ENCODE measurements around the gene VEPH1. TPM values are rescaled to one million over a fixed set of nuclear protein-coding genes. Genes with fewer than 3 reads are reported as not detected.

VEPH1 gene
- total RNA-seq, 1 experiment from 2014 or later, result 0.32 TPM

DNA sequence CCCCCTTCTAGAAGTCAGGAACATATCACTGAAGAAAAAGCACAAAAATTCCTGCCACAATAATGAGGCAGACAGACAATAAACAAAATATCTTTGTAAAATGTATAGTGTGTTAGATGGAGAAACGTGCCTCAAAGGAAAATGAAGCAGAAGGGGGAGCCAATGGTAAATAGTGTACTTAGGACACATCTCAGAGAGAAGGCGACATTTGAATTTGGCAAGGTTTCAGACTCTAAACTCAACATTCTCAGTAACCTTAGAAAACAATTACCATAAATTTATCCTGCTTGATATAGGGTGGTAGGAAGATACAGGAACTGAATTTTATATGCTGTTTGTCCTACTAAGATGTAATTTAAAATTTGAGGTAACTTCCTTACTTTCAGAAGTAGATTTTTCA lies 119.2 kb downstream of the VEPH1 start:
- no peaks in the 10 kb centered on the region for H3K27me3 ChIP-seq (replicated peaks; ENCODE audit: insufficient read depth, low read depth, low read length, poor library complexity)
- BruUV-seq (replicated peaks), result no TSS peak
- no peak for DNase-seq (ENCODE audit: low spot score)
- no peaks in the 10 kb centered on the region for H3K4me1 ChIP-seq (ENCODE audit: insufficient read depth, low read length, poor library complexity, severe bottlenecking)
- intact Hi-C loops (cut with micrococcal nuclease; ENCODE audit: unreplicated experiment), result no loop called here
- H3K9me3 ChIP-seq (ENCODE audit: low read depth, low read length, poor library complexity, severe bottlenecking), result no peaks in the 10 kb centered on the region
- POLR2A ChIA-PET (ENCODE audit: low non-redundant PET), result no interaction called here
- CTCF ChIA-PET, result interaction anchor here (1.0 kb wide), 1 partner anchor 188 kb away, joined by 7 read pairs; no protein-coding TSS in a partner anchor
- H3K27ac ChIP-seq (ENCODE audit: low read depth, low read length, poor library complexity, severe bottlenecking), result no peak overlapping the region
- no peak overlapping the region for H3K4me3 ChIP-seq (ENCODE audit: low read depth, low read length, poor library complexity, severe bottlenecking)
- TF ChIP-seq EZH2 (IDR thresholded peaks at IDR 0.05; ENCODE audit: borderline replicate concordance, low read depth, low read length, poor library complexity, severe bottlenecking), result no peak
- TF ChIP-seq, protein P1, sequence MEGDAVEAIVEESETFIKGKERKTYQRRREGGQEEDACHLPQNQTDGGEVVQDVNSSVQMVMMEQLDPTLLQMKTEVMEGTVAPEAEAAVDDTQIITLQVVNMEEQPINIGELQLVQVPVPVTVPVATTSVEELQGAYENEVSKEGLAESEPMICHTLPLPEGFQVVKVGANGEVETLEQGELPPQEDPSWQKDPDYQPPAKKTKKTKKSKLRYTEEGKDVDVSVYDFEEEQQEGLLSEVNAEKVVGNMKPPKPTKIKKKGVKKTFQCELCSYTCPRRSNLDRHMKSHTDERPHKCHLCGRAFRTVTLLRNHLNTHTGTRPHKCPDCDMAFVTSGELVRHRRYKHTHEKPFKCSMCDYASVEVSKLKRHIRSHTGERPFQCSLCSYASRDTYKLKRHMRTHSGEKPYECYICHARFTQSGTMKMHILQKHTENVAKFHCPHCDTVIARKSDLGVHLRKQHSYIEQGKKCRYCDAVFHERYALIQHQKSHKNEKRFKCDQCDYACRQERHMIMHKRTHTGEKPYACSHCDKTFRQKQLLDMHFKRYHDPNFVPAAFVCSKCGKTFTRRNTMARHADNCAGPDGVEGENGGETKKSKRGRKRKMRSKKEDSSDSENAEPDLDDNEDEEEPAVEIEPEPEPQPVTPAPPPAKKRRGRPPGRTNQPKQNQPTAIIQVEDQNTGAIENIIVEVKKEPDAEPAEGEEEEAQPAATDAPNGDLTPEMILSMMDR (conservative IDR thresholded peaks at IDR 0.05; ENCODE audit: low read depth, low read length), result no peak
- H3K36me3 ChIP-seq (ENCODE audit: insufficient read depth, low read length, poor library complexity, severe bottlenecking), result no peaks in the 10 kb centered on the region

DNA sequence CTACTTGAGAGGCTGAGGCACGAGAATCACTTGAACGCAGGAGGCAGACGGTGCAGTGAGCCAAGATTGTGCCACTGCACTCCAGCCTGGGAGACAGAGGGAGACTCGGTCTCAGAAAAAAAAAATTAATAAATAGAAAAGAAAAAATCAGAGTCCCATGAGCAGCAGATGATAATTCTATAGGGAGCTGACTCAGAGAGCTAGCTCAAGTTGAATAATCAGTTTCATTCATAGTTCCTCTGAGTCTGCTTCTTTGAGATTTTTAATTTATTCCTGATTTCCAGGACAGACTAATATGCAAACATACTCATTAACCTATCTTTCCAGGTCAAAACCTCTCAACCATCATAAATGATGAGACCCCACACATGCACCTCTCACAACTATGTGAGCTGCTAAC lies 121.6 kb downstream of the VEPH1 start:
- POLR2A ChIA-PET (ENCODE audit: low non-redundant PET), result no interaction called here
- intact Hi-C loops (cut with micrococcal nuclease; ENCODE audit: unreplicated experiment), result no loop called here
- H3K36me3 ChIP-seq (ENCODE audit: insufficient read depth, low read length, poor library complexity, severe bottlenecking), result no peaks in the 10 kb centered on the region
- no peak for TF ChIP-seq EZH2 (IDR thresholded peaks at IDR 0.05; ENCODE audit: borderline replicate concordance, low read depth, low read length, poor library complexity, severe bottlenecking)
- TF ChIP-seq, protein P1 (conservative IDR thresholded peaks at IDR 0.05; ENCODE audit: low read depth, low read length), result no peak
- DNase-seq (ENCODE audit: low spot score), result no peak
- no peaks in the 10 kb centered on the region for H3K9me3 ChIP-seq (ENCODE audit: low read depth, low read length, poor library complexity, severe bottlenecking)
- BruUV-seq (replicated peaks), result no TSS peak
- H3K4me1 ChIP-seq (ENCODE audit: insufficient read depth, low read length, poor library complexity, severe bottlenecking), result no peaks in the 10 kb centered on the region
- H3K4me3 ChIP-seq (ENCODE audit: low read depth, low read length, poor library complexity, severe bottlenecking), result no peak overlapping the region
- no peaks in the 10 kb centered on the region for H3K27me3 ChIP-seq (replicated peaks; ENCODE audit: insufficient read depth, low read depth, low read length, poor library complexity)
- H3K27ac ChIP-seq (ENCODE audit: low read depth, low read length, poor library complexity, severe bottlenecking), result no peak overlapping the region
- CTCF ChIA-PET, result no interaction called here

- no peak for DNase-seq (ENCODE audit: low spot score)
- Histone ChIP-seq H3K9me3 (ENCODE audit: low read depth, low read length, poor library complexity, severe bottlenecking) (no peaks in the 10 kb centered on the region), H3K27me3 (replicated peaks; ENCODE audit: insufficient read depth, low read depth, low read length, poor library complexity) (no peaks in the 10 kb centered on the region), H3K27ac (ENCODE audit: low read depth, low read length, poor library complexity, severe bottlenecking) (no peak overlapping the region), H3K36me3 (ENCODE audit: insufficient read depth, low read length, poor library complexity, severe bottlenecking) (no peaks in the 10 kb centered on the region), H3K4me3 (ENCODE audit: low read depth, low read length, poor library complexity, severe bottlenecking) (no peak overlapping the region), H3K4me1 (ENCODE audit: insufficient read depth, low read length, poor library complexity, severe bottlenecking) (peaks cover 4% of the 10 kb centered on the region)
- POLR2A ChIA-PET (ENCODE audit: low non-redundant PET), result no interaction called here
- intact Hi-C loops (cut with micrococcal nuclease; ENCODE audit: unreplicated experiment), result no loop called here
- CTCF ChIA-PET, result no interaction called here
- BruUV-seq (replicated peaks), result no TSS peak
- TF ChIP-seq EZH2 (IDR thresholded peaks at IDR 0.05; ENCODE audit: borderline replicate concordance, low read depth, low read length, poor library complexity, severe bottlenecking), result no peak
- TF ChIP-seq, protein P1 (conservative IDR thresholded peaks at IDR 0.05; ENCODE audit: low read depth, low read length), result no peak
Measured at GRCh38 chr3:157379525-157380140, 123.6 kb downstream of the VEPH1 start.

Data from A673 (cell line).